Neural cell (in vitro differentiated cells): ENCODE data around the gene CTLA4. TPM values are rescaled to one million over a fixed set of nuclear protein-coding genes. Genes with fewer than 3 reads are reported as not detected.

Source experiments
- H2AFZ ChIP-seq: fragments of 200-600, 300-800 bp; sonication (generic), shearing (Covaris generic); 2 replicates; pipeline ENCODE4 v1.6.0; 2014; ENCODE audit warnings: low read depth, mild to moderate bottlenecking, antibody characterized with exemption, low read length, moderate library complexity
- H3F3A ChIP-seq: fragments of 200-600 bp; shearing (Covaris generic); 2 replicates; pipeline ENCODE4 v1.6.1; 2016; ENCODE audit warnings: mild to moderate bottlenecking, moderate library complexity, mixed read lengths, antibody characterized with exemption, low read length; ENCODE audit not compliant: insufficient read depth, poor library complexity, severe bottlenecking
- H3K27ac ChIP-seq: fragments of 200-600, 300-800 bp; sonication (generic), shearing (Covaris generic); 2 replicates; pipeline ENCODE4 v1.5.1; 2014; ENCODE audit warnings: mild to moderate bottlenecking, low read length, moderate library complexity
- H3K27me3 ChIP-seq: fragments of 300-800, 200-600 bp; sonication (generic), shearing (Covaris generic); 2 replicates; pipeline ENCODE4 v1.6.0; 2014; ENCODE audit warnings: mild to moderate bottlenecking, low read depth, low read length, moderate library complexity; ENCODE audit not compliant: insufficient read depth
- H3K36me3 ChIP-seq: fragments of 300-800, 200-600 bp; sonication (generic), shearing (Covaris generic); 2 replicates; pipeline ENCODE4 v1.5.1; 2014; ENCODE audit warnings: mild to moderate bottlenecking, antibody characterized with exemption, low read length, moderate library complexity; ENCODE audit not compliant: insufficient read depth
- H3K4me2 ChIP-seq: fragments of 300-800, 200-600 bp; sonication (generic), shearing (Covaris generic); 2 replicates; pipeline ENCODE4 v1.6.0; 2014; ENCODE audit warnings: mild to moderate bottlenecking, low read length
- H3K4me3 ChIP-seq: fragments of 300-800, 200-600 bp; sonication (generic), shearing (Covaris generic); 2 replicates; pipeline ENCODE4 v1.5.1; 2014; ENCODE audit warnings: mild to moderate bottlenecking, low read length, moderate library complexity
- H3K79me2 ChIP-seq: fragments of 200-600 bp; shearing (Covaris generic); replicated peaks from 2 replicates; pipeline ENCODE4 v1.6.0; 2014; ENCODE audit warnings: mild to moderate bottlenecking, low read length, moderate library complexity; ENCODE audit not compliant: insufficient read depth
- H3K9ac ChIP-seq: fragments of 300-800, 200-600 bp; sonication (generic), shearing (Covaris generic); 2 replicates; pipeline ENCODE4 v1.6.1; 2016; ENCODE audit warnings: mild to moderate bottlenecking, low read length, mixed read lengths
- H3K9me2 ChIP-seq: fragments of 200-600 bp; shearing (Covaris generic); 2 replicates; pipeline ENCODE4 v1.6.1; 2016; ENCODE audit warnings: mild to moderate bottlenecking, low read length, mixed read lengths; ENCODE audit not compliant: insufficient read depth
- H3K9me3 ChIP-seq: fragments of 200-600, 300-800 bp; sonication (generic), shearing (Covaris generic); 2 replicates; pipeline ENCODE4 v1.6.1; 2016; ENCODE audit warnings: mild to moderate bottlenecking, mixed run types, low read length, moderate library complexity, mixed read lengths
- H4K20me1 ChIP-seq: fragments of 200-600 bp; shearing (Covaris generic); 2 replicates; pipeline ENCODE4 v1.6.1; 2016; ENCODE audit warnings: mild to moderate bottlenecking, mixed run types; ENCODE audit not compliant: insufficient read depth
- CTCF ChIP-seq: fragments of 450-650 bp; IDR thresholded peaks from 2 replicates; pipeline ENCODE4 v1.5.1; 2014; ENCODE audit warnings: antibody characterized with exemption, mild to moderate bottlenecking, moderate library complexity; ENCODE audit not compliant: poor library complexity, severe bottlenecking
- EP300 ChIP-seq: fragments of 450-650 bp; conservative IDR thresholded peaks from 2 replicates; pipeline ENCODE4 v1.6.1; 2014; ENCODE audit warnings: antibody characterized with exemption, mild to moderate bottlenecking, moderate library complexity; ENCODE audit not compliant: poor library complexity, severe bottlenecking
- EZH2 ChIP-seq: fragments of 200-600, 300-800 bp; shearing (Covaris generic), sonication (generic); IDR thresholded peaks from 2 replicates; pipeline ENCODE4 v1.6.1; 2014; ENCODE audit warnings: antibody characterized with exemption, low read length, borderline replicate concordance, mild to moderate bottlenecking; ENCODE audit not compliant: insufficient read depth, poor library complexity, severe bottlenecking
- MXI1 ChIP-seq: fragments of 450-650 bp; conservative IDR thresholded peaks from 2 replicates; pipeline ENCODE4 v1.6.1; 2014; ENCODE audit warnings: antibody characterized with exemption, mild to moderate bottlenecking; ENCODE audit not compliant: poor library complexity, severe bottlenecking
- POLR2AphosphoS5 ChIP-seq: IDR thresholded peaks from 2 replicates; pipeline ENCODE4 v1.6.1; 2012
- RAD21 ChIP-seq: fragments of 450-650 bp; conservative IDR thresholded peaks from 2 replicates; pipeline ENCODE4 v1.6.1; 2014; ENCODE audit warnings: antibody characterized with exemption, mild to moderate bottlenecking, moderate library complexity
- REST ChIP-seq: IDR thresholded peaks from 2 replicates; pipeline ENCODE4 v1.6.1; 2012; ENCODE audit warnings: borderline replicate concordance
- SMC3 ChIP-seq: fragments of 450-650 bp; conservative IDR thresholded peaks from 2 replicates; pipeline ENCODE4 v1.6.1; 2014; ENCODE audit warnings: antibody characterized with exemption, mild to moderate bottlenecking, moderate library complexity; ENCODE audit not compliant: poor library complexity
- TAF1 ChIP-seq: IDR thresholded peaks from 2 replicates; pipeline ENCODE4 v1.6.1; 2012; ENCODE audit warnings: low read depth
- polyA plus RNA-seq: library from polyadenylated mRNA; depleted of rRNA; stranded (reverse); fragments of >200 nt; gene quantifications from 2 replicates; pipeline ENCODE4 v1.2.3, GENCODE V29; 2014

The CTLA4 gene
- polyA plus RNA-seq, 1 donor from 2014 or later: not detected

- Histone ChIP-seq H4K20me1 (no peaks in the 10 kb centered on the region), H3K27me3 (no peaks in the 10 kb centered on the region), H3K9me2 (no peaks in the 10 kb centered on the region), H3K4me3 (no peak overlapping the region), H3K27ac (no peak overlapping the region), H3K36me3 (no peaks in the 10 kb centered on the region), H3F3A (no peaks in the 10 kb centered on the region), H3K9me3 (no peaks in the 10 kb centered on the region), H2AFZ (no peak overlapping the region), H3K79me2 (no peaks in the 10 kb centered on the region), H3K4me2 (no peak overlapping the region), H3K9ac (no peak overlapping the region)
- TF ChIP-seq MXI1 (no peak), RAD21 (no peak), EZH2 (no peak), SMC3 (no peak), POLR2AphosphoS5 (no peak), EP300 (no peak), CTCF (no peak), TAF1 (no peak), REST (no peak)
Observed at GRCh38 chr2:203822240-203822639, 45.3 kb upstream of the CTLA4 start.

- Histone ChIP-seq H3K9me2 (no peaks in the 10 kb centered on the region), H3K27me3 (no peaks in the 10 kb centered on the region), H3K4me2 (no peak overlapping the region), H3K27ac (no peak overlapping the region), H3K4me3 (no peak overlapping the region), H2AFZ (no peak overlapping the region), H3K9me3 (no peaks in the 10 kb centered on the region), H4K20me1 (no peaks in the 10 kb centered on the region), H3K9ac (no peak overlapping the region), H3F3A (no peaks in the 10 kb centered on the region), H3K79me2 (no peaks in the 10 kb centered on the region), H3K36me3 (no peaks in the 10 kb centered on the region)
- TF ChIP-seq EP300 (no peak), CTCF (no peak), EZH2 (no peak), RAD21 (no peak), SMC3 (no peak)
Observed at GRCh38 chr2:203823173-203823572, 44.4 kb upstream of the CTLA4 start.
